Peyer's patch (tissue), 4 donors: ENCODE data around the gene L3MBTL4. TPM values are rescaled to one million over a fixed set of nuclear protein-coding genes. Genes with fewer than 3 reads are reported as not detected.

Experiments
- DNase-seq, 3 donors: peaks; one replicate each; pipeline ENCODE4 v3.0.0-alpha.2; 2017 to 2019
- H3K27ac ChIP-seq, 4 donors: fragments of 200-600 bp; sonication (generic); one replicate each; pipeline ENCODE4 v1.5.1; 2016 to 2019
- H3K27me3 ChIP-seq, 2 donors: fragments of 200-600 bp; sonication (generic); one replicate each; pipeline ENCODE4 v1.5.1; 2019
- H3K36me3 ChIP-seq, 3 donors: fragments of 200-600 bp; sonication (generic); one replicate each; pipeline ENCODE4 v1.5.1; 2016 to 2019
- H3K4me1 ChIP-seq, 4 donors: fragments of 200-600 bp; sonication (generic); one replicate each; pipeline ENCODE4 v1.5.1; 2016 to 2019
- H3K4me3 ChIP-seq, 4 donors: fragments of 200-600 bp; sonication (generic); 1 replicate in 3 of 4; 2 replicates in 1 of 4; pipeline ENCODE4 v1.5.1; 2016 to 2019; ENCODE audit warnings: mild to moderate bottlenecking in 1 of 4
- H3K9me3 ChIP-seq, 4 donors: fragments of 200-600 bp; sonication (generic); one replicate each; pipeline ENCODE4 v1.5.1; 2016 to 2019; ENCODE audit warnings: mild to moderate bottlenecking in 1 of 4
- POLR2A ChIP-seq, 2 donors: fragments of 450-650 bp; IDR thresholded peaks; one replicate each; pipeline ENCODE4 v1.5.1; 2017; ENCODE audit warnings: antibody characterized with exemption in 2 of 2, mild to moderate bottlenecking in 2 of 2, moderate library complexity in 2 of 2
- total RNA-seq, 4 donors: library from RNA; depleted of rRNA; stranded (reverse); fragments of >200 nt; gene quantifications; one replicate each; pipeline ENCODE4 v1.1.0, GENCODE V29; 2016
- TF ChIP-seq, protein P1 (sequence below), 6 experiments: fragments of 450-650 bp in 4 of 6; fragments of 200-600 bp in 2 of 6; sonication (generic) in 1 of 6; IDR thresholded peaks; one replicate each; pipeline ENCODE4 v1.5.1; 2017 to 2019; ENCODE audit warnings: antibody characterized with exemption in 6 of 6, mild to moderate bottlenecking in 3 of 6, moderate library complexity in 1 of 6

L3MBTL4 gene
- total RNA-seq, 4 donors from 2014 or later: 6.5 to 25.6 (median 13.7) TPM

DNA sequence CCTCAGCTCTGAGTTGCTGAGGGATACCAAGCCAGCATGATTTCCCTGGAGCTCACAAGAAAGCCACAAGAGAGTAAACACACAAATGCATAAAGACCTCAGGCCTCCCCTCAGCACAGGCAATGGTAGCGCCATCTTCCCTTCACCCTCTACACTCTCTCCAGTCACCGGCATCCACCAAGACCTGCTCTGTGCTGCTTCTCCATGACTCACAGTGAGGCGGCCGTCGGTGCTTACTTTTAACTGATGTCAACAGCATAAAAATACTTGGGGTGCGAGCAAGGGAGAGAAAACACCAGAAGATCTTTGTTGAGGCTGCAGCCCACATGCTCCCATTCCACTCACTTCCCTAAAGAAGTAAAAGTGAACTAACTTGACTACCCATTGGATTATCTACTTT, 46.7 kb downstream of the L3MBTL4 start:
- no peak for DNase-seq
- no peaks in the 10 kb centered on the region for H3K36me3 ChIP-seq
- H3K27ac ChIP-seq: no peak overlapping the region
- H3K4me1 ChIP-seq: peaks cover 0 to 3% (median 0%) of the 10 kb centered on the region in 4 donors
- no peaks in the 10 kb centered on the region for H3K9me3 ChIP-seq
- H3K4me3 ChIP-seq: no peak overlapping the region
- no peak for TF ChIP-seq POLR2A (IDR thresholded peaks at IDR 0.05)
- TF ChIP-seq, protein P1, sequence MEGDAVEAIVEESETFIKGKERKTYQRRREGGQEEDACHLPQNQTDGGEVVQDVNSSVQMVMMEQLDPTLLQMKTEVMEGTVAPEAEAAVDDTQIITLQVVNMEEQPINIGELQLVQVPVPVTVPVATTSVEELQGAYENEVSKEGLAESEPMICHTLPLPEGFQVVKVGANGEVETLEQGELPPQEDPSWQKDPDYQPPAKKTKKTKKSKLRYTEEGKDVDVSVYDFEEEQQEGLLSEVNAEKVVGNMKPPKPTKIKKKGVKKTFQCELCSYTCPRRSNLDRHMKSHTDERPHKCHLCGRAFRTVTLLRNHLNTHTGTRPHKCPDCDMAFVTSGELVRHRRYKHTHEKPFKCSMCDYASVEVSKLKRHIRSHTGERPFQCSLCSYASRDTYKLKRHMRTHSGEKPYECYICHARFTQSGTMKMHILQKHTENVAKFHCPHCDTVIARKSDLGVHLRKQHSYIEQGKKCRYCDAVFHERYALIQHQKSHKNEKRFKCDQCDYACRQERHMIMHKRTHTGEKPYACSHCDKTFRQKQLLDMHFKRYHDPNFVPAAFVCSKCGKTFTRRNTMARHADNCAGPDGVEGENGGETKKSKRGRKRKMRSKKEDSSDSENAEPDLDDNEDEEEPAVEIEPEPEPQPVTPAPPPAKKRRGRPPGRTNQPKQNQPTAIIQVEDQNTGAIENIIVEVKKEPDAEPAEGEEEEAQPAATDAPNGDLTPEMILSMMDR (IDR thresholded peaks at IDR 0.05): no peak
- H3K27me3 ChIP-seq: no peaks in the 10 kb centered on the region

DNA sequence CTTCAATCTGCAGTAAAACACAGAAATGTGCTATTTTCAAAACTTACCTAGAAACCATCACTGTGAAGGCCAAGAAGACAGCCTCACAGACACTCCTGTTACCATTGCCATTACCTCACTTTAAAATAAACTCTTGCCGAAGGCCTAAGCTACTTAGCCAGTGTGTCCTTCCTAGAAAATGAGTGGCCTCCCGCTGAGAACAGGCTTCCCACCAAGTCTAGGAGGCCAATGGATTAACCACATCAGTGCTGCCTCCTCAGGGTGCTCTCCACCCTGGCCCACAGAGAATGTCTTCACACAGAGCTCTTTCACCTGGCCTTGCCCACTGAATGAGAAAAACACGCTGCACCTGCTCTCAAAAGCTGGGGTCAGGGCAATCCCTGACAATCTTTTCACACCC, 47.5 kb downstream of the L3MBTL4 start:
- peaks cover 0 to 3% (median 0%) of the 10 kb centered on the region in 4 donors for H3K4me1 ChIP-seq
- TF ChIP-seq, protein P1 (IDR thresholded peaks at IDR 0.05): no peak
- no peak for TF ChIP-seq POLR2A (IDR thresholded peaks at IDR 0.05)
- no peaks in the 10 kb centered on the region for H3K27me3 ChIP-seq
- no peaks in the 10 kb centered on the region for H3K9me3 ChIP-seq
- no peak overlapping the region for H3K4me3 ChIP-seq
- no peaks in the 10 kb centered on the region for H3K36me3 ChIP-seq
- DNase-seq: no peak
- H3K27ac ChIP-seq: no peak overlapping the region

DNA sequence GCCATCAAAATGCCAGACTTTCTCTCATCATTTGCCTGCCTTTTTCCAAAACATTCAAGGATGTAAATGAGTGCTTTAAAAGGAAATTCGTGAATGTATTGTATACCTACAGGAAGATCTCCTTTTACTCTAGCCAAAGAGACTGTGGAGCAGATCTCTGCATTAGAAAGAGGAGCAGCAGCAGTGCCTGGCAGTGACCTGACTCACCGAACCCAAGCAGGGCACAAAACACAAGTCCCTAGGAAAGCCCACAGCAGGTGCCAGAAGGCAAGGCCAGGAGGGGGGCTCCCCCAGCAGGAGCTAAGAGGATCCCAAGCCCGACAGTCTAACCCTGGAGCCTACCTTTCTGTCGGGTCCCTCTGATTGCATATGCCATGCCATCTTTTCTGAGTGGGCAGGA, 47.9 kb downstream of the L3MBTL4 start:
- no peaks in the 10 kb centered on the region for H3K9me3 ChIP-seq
- TF ChIP-seq, protein P1 (IDR thresholded peaks at IDR 0.05): no peak
- no peak for TF ChIP-seq POLR2A (IDR thresholded peaks at IDR 0.05)
- no peak overlapping the region for H3K4me3 ChIP-seq
- no peak overlapping the region for H3K27ac ChIP-seq
- DNase-seq: no peak
- peaks cover 0 to 3% (median 0%) of the 10 kb centered on the region in 4 donors for H3K4me1 ChIP-seq
- no peaks in the 10 kb centered on the region for H3K36me3 ChIP-seq
- H3K27me3 ChIP-seq: no peaks in the 10 kb centered on the region

DNA sequence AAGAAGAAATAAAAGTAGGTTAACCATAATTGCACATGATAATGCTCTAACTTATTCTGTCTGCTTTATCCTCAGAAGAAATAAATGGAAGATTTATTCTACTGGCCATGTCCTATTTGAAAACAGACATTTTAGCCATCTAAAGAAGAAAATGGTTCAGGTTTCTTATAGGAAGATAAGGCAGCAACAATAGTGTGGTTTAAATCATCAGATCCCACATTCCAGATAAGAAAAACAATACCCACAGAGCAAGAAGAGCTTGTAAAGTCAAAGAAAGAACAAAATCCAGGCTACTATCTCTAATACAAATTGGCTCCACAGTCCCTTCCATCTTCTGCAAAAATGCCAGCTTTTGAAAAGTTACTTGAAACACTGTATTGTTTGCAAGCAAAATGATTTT, 49.3 kb downstream of the L3MBTL4 start:
- no peak for DNase-seq
- Histone ChIP-seq H3K27ac (no peak overlapping the region), H3K4me1 (no peaks in the 10 kb centered on the region), H3K4me3 (no peak overlapping the region), H3K27me3 (no peaks in the 10 kb centered on the region), H3K36me3 (no peaks in the 10 kb centered on the region), H3K9me3 (no peaks in the 10 kb centered on the region)
- TF ChIP-seq POLR2A (IDR thresholded peaks at IDR 0.05): no peak
- TF ChIP-seq, protein P1 (IDR thresholded peaks at IDR 0.05): no peak

- no peaks in the 10 kb centered on the region for H3K36me3 ChIP-seq
- no peaks in the 10 kb centered on the region for H3K4me1 ChIP-seq
- no peaks in the 10 kb centered on the region for H3K9me3 ChIP-seq
- no peak overlapping the region for H3K27ac ChIP-seq
- H3K27me3 ChIP-seq: no peaks in the 10 kb centered on the region
- no peak for TF ChIP-seq POLR2A (IDR thresholded peaks at IDR 0.05)
- TF ChIP-seq, protein P1 (IDR thresholded peaks at IDR 0.05): no peak
- DNase-seq: no peak
- no peak overlapping the region for H3K4me3 ChIP-seq
Observed at GRCh38 chr18:6363216-6363615, 51.5 kb downstream of the L3MBTL4 start.

DNA sequence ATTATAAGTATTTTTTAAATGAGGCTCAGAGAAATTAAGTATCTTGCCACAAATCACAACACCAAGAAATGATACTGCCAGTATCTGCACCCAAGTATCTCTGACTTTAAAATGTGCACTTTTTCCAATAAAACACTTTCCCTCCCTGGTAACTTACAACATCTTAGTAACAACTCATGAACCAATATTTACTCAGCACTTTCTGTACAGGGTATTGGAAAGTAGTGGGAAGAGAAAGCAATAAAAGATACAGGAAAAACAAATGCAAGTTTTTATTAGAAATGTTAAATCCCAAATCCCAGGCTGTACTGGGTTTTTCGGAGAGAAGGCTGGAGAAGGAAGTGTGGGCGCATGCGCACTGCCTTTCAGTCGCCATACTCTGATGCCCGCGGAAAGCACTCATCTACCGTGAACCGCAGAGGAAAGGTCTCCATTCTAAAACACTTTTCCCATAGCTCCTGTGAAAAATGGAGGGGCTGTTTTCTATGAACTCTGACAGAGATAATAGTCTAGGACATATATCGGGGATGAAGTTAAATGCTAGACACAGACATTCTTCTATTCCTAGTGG, 52.1 kb downstream of the L3MBTL4 start:
- H3K36me3 ChIP-seq: no peaks in the 10 kb centered on the region
- H3K27ac ChIP-seq: no peak overlapping the region
- H3K4me3 ChIP-seq: no peak overlapping the region
- no peaks in the 10 kb centered on the region for H3K27me3 ChIP-seq
- H3K9me3 ChIP-seq: no peaks in the 10 kb centered on the region
- no peaks in the 10 kb centered on the region for H3K4me1 ChIP-seq
- DNase-seq: no peak
- TF ChIP-seq, protein P1 (IDR thresholded peaks at IDR 0.05): no peak
- TF ChIP-seq POLR2A (IDR thresholded peaks at IDR 0.05): no peak
